ENCODE results near the gene TMEM191B.
"Not testable (repeated sequence)": the region's sequence is repeated elsewhere in the genome, so short reads cannot be mapped to it uniquely, and the experiment has no call there.

TMEM191B gene

DNA sequence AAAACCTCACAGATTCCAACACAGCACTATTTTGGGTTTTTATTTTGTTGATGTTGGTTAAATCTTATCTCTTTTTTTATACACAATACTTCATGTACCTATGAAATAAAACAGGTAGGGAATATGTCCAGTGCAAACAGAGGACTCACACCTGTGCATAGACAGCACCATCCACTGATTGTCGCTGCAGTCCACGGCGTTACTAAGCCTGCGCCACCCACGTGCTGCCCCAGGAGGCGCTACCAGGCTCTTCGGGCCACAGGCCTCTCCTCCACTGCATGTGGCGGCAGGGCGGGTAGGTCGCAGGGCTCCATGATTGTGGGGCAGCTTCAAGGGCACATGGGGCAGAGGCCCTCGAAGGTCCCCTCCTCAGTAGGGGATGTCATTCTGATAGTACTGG, 6.0 kb downstream of the TMEM191B start:
- not testable (repeated sequence) for H3K79me2 ChIP-seq; H3K9me3 ChIP-seq (ENCODE audit: control insufficient read depth, low read length); H2AFZ ChIP-seq; H3K27me3 ChIP-seq (ENCODE audit: control insufficient read depth, insufficient read depth, low read length); H3K4me3 ChIP-seq (ENCODE audit: low read depth, low read length); H3K4me1 ChIP-seq; H3K36me3 ChIP-seq (ENCODE audit: control insufficient read depth, insufficient read depth, low read length); H3K4me2 ChIP-seq (ENCODE audit: low read length); H3K9ac ChIP-seq; H3K27ac ChIP-seq

DNA sequence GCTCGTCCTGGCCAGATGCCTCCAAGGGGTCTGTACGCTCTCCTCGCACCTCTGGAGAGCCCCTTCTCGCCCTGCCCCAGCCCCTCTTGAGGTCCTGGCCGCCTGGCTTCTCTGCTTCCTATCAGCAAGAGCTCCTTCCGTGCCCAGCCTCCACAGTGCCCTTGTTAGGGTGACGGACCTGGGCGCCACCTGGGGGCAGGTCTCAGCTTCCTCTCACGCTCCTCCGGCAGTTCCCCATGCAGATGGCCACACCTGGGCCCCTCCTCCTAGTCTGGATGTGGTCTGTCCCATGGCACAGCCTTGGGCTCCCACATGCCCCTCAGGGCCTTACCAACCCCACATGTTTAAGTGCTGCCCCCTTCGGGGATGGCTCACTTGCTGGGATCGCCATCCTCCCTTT, 6.7 kb downstream of the TMEM191B start:
- not testable (repeated sequence) for H3K9ac ChIP-seq; H3K4me2 ChIP-seq (ENCODE audit: low read length); H3K4me1 ChIP-seq; H3K27me3 ChIP-seq (ENCODE audit: control insufficient read depth, insufficient read depth, low read length); H3K36me3 ChIP-seq (ENCODE audit: control insufficient read depth, insufficient read depth, low read length); H3K9me3 ChIP-seq (ENCODE audit: control insufficient read depth, low read length); H3K4me3 ChIP-seq (ENCODE audit: low read depth, low read length); H3K79me2 ChIP-seq; H2AFZ ChIP-seq; H3K27ac ChIP-seq

GRCh38 chr22:18539994-18540393, 12.4 kb downstream of the TMEM191B start:
- not testable (repeated sequence) for H3K4me3 ChIP-seq (ENCODE audit: low read depth, low read length); H3K27ac ChIP-seq; H3K79me2 ChIP-seq; H3K36me3 ChIP-seq (ENCODE audit: control insufficient read depth, insufficient read depth, low read length); H3K4me2 ChIP-seq (ENCODE audit: low read length); H3K27me3 ChIP-seq (ENCODE audit: control insufficient read depth, insufficient read depth, low read length); H3K9me3 ChIP-seq (ENCODE audit: control insufficient read depth, low read length); H3K9ac ChIP-seq; H3K4me1 ChIP-seq; H2AFZ ChIP-seq

GRCh38 chr22:18543400-18543799, 15.8 kb downstream of the TMEM191B start:
- H3K36me3 ChIP-seq (ENCODE audit: control insufficient read depth, insufficient read depth, low read length); H3K4me2 ChIP-seq (ENCODE audit: low read length): not testable (repeated sequence)

GRCh38 chr22:18544615-18545014, 17.0 kb downstream of the TMEM191B start:
- H3K27me3 ChIP-seq (ENCODE audit: control insufficient read depth, insufficient read depth, low read length); H3K36me3 ChIP-seq (ENCODE audit: control insufficient read depth, insufficient read depth, low read length); H3K79me2 ChIP-seq; H2AFZ ChIP-seq; H3K27ac ChIP-seq; H3K9me3 ChIP-seq (ENCODE audit: control insufficient read depth, low read length); H3K9ac ChIP-seq; H3K4me1 ChIP-seq; H3K4me3 ChIP-seq (ENCODE audit: low read depth, low read length); H3K4me2 ChIP-seq (ENCODE audit: low read length): not testable (repeated sequence)

More at GRCh38 chr22:18543400-18543799, 15.8 kb downstream of the TMEM191B start:
- not testable (repeated sequence) for H3K4me1 ChIP-seq; H3K27me3 ChIP-seq (ENCODE audit: control insufficient read depth, insufficient read depth, low read length); H2AFZ ChIP-seq; H3K79me2 ChIP-seq; H3K4me3 ChIP-seq (ENCODE audit: low read depth, low read length); H3K27ac ChIP-seq; H3K9ac ChIP-seq; H3K9me3 ChIP-seq (ENCODE audit: control insufficient read depth, low read length)

DNA sequence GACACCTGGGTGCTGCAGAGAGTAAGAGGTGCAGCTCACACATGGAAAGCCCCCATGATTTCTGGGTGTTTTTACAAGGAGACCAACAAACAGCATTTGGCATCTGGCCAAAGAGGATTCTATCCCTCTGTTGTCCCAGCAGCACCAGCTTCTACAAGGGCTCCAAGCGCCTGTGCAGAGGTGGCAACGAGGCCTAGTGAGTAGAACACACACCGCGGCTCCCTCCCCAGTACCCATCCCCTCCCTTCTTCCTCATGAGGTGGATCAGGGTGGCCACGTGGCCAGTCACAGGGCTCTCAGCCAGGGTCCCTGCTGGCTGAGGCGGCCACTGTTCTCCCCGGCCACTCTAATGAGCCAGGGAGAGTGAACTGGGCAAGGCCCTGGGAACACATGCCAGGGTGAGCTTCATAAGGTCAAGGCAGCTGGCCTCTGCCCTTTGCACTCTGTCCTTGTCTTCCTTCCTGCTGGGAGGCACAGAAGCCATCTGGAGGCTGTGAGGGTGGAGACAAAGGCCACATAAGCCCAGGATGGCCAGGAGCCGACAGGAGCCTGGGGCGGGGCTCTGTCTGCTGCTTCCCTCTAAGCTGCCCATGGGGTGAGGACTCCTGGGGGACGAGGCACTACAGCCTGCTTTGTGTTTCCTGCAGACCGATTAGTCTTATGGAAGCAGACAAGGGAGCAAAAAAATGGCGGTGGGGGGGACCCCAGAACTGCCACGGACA, 22.0 kb downstream of the TMEM191B start:
- not testable (repeated sequence) for H3K9me3 ChIP-seq (ENCODE audit: control insufficient read depth, low read length); H3K27ac ChIP-seq; H3K4me3 ChIP-seq (ENCODE audit: low read depth, low read length); H3K4me1 ChIP-seq; H3K36me3 ChIP-seq (ENCODE audit: control insufficient read depth, insufficient read depth, low read length); H3K4me2 ChIP-seq (ENCODE audit: low read length); H3K27me3 ChIP-seq (ENCODE audit: control insufficient read depth, insufficient read depth, low read length); H3K79me2 ChIP-seq; H2AFZ ChIP-seq; H3K9ac ChIP-seq

- not testable (repeated sequence) for H3K36me3 ChIP-seq (ENCODE audit: control insufficient read depth, insufficient read depth, low read length)
These were observed 23.4 kb downstream of the TMEM191B start for GRCh38 chr22:18551046-18551445.

DNA sequence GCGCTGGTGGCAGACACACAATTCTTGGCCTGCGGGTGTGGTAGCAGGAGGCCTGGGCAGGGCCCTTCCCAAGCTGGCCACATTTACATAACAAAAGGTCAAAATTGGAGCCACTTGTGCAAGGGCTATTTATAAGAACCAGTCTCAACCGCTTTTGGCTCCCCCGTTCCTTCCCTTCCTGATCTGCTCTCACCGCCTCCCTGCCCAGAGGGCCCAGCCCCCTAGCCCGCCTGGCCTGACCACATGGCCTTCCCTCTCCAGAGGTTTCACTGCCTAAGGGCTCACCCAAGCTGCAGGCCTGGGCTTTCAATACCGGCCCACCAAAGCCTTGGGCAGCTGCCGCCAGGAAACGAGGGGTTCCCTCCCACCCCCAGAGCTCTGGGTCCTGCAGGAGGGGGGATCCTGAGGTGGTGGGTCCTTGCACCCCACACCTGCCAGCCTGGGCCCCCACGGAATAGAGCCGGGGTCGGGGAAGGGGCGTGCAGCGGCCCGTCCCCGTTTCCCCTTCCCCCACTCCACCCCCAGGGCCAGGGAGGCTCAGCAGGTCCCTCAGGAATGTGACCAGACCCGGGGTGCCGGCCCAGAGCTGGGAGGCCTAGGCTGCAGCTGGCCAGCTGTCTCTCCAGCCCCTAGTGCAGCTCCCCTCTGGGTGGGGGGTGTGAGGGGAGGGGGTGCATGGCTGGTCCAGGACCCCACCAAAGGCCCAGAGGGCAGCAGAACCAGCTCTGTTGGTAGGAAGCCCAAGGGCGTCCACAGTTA, 25.4 kb downstream of the TMEM191B start:
- not testable (repeated sequence) for H3K4me1 ChIP-seq; H2AFZ ChIP-seq; H3K79me2 ChIP-seq; H3K36me3 ChIP-seq (ENCODE audit: control insufficient read depth, insufficient read depth, low read length); H3K9ac ChIP-seq; H3K9me3 ChIP-seq (ENCODE audit: control insufficient read depth, low read length); H3K27ac ChIP-seq; H3K4me3 ChIP-seq (ENCODE audit: low read depth, low read length); H3K27me3 ChIP-seq (ENCODE audit: control insufficient read depth, insufficient read depth, low read length); H3K4me2 ChIP-seq (ENCODE audit: low read length)

More at GRCh38 chr22:18551046-18551445, 23.4 kb downstream of the TMEM191B start:
- H3K4me1 ChIP-seq; H3K4me2 ChIP-seq (ENCODE audit: low read length); H3K27ac ChIP-seq; H2AFZ ChIP-seq; H3K9ac ChIP-seq; H3K79me2 ChIP-seq; H3K4me3 ChIP-seq (ENCODE audit: low read depth, low read length); H3K9me3 ChIP-seq (ENCODE audit: control insufficient read depth, low read length); H3K27me3 ChIP-seq (ENCODE audit: control insufficient read depth, insufficient read depth, low read length): not testable (repeated sequence)

DNA sequence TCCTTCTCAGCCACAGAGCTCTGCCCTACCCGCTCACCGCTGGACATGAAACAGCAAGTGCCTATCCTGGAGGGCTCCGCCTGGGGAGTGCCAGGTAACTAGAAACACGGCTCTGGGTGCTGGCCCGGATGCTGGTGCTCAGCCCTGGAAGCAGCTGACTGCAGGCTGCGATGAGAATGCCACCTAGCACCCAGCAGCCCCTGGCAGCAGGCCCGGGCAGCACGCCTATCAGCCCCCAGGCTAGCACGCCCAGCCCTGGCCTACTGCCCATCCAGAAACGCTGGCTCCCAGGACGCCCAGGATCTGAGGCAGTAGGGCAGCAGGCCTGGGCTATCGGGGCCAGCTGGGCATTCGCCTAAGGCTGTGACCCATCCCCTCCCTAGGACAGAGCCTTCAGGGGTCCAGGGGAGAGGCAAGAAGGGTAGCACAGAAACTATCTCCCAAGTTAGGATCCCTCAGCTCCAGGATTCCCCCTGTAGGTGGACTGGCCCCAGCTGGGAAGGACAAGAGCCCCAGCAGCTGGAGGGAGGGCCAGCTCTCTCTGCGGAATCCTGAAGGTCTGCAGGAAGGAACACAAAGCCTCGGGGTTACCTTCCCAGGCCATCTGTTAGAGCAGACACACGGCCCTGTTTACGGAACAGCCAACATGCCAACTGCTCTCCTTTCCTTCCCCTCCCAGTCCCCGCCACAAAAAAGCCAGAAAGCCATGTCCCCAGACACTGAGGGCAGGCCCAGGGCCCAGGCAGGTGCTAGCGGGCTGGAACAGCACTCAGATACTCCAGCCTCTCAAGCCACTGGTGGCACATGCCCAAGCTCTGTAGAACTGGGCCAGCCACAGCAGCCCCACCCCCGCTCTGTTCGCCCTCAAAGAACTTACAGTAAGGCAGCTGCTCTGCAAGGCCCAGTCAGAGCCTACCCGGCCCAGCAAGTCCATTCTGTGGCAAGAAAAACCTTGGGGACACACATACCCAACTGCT, 27.0 kb downstream of the TMEM191B start:
- H3K9ac ChIP-seq; H3K27ac ChIP-seq; H3K9me3 ChIP-seq (ENCODE audit: control insufficient read depth, low read length); H2AFZ ChIP-seq; H3K36me3 ChIP-seq (ENCODE audit: control insufficient read depth, insufficient read depth, low read length); H3K79me2 ChIP-seq; H3K4me1 ChIP-seq; H3K27me3 ChIP-seq (ENCODE audit: control insufficient read depth, insufficient read depth, low read length); H3K4me2 ChIP-seq (ENCODE audit: low read length); H3K4me3 ChIP-seq (ENCODE audit: low read depth, low read length): not testable (repeated sequence)

GRCh38 chr22:18558516-18558915, 30.9 kb downstream of the TMEM191B start:
- H3K27ac ChIP-seq; H3K36me3 ChIP-seq (ENCODE audit: control insufficient read depth, insufficient read depth, low read length); H3K4me2 ChIP-seq (ENCODE audit: low read length); H3K9me3 ChIP-seq (ENCODE audit: control insufficient read depth, low read length); H3K27me3 ChIP-seq (ENCODE audit: control insufficient read depth, insufficient read depth, low read length); H3K4me1 ChIP-seq; H2AFZ ChIP-seq; H3K4me3 ChIP-seq (ENCODE audit: low read depth, low read length); H3K9ac ChIP-seq; H3K79me2 ChIP-seq: not testable (repeated sequence)
